Measurements from ENCODE around the gene RAI1.

GRCh38 chr17:17635126-17635525, 46.1 kb upstream of the RAI1 start:
- no peak for TF ChIP-seq CTCF (IDR thresholded peaks at IDR 0.05)
- TF ChIP-seq POLR2A (IDR thresholded peaks at IDR 0.05), result no peak
- TF ChIP-seq EP300 (IDR thresholded peaks at IDR 0.05), result no peak

Data from ovary (tissue), 3 donors.